HG03064 (cell line): Measurements from ENCODE around the gene KAZN.

ENCODE experiments used
- ATAC-seq: cut with Tn5 transposase; IDR thresholded peaks from one replicate; pipeline ENCODE4 v1.9.1; 2021; ENCODE audit warnings: low read depth; ENCODE audit not compliant: unreplicated experiment

The KAZN gene

DNA sequence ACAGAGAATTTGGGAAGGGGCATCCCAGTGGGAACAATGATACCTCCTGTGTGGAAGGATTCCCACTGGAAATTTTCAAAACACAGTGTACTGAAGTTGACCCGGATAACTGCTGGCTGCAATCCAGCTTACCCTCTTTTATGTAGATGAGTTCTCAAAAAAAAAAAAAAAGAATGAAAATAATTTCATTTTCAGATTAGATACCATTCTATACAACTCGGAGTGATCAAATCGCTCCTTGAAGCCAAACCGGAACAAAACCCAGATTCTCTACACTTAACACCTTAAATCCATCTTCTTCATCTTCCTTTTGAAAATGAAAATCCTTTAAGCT is 69.1 kb downstream of the KAZN start:
- no peak for ATAC-seq

- no peak for ATAC-seq
Observed at GRCh38 chr1:14668538-14668937, 70.1 kb downstream of the KAZN start.

- no peak for ATAC-seq
Observed at GRCh38 chr1:14672005-14672404, 73.5 kb downstream of the KAZN start.

DNA sequence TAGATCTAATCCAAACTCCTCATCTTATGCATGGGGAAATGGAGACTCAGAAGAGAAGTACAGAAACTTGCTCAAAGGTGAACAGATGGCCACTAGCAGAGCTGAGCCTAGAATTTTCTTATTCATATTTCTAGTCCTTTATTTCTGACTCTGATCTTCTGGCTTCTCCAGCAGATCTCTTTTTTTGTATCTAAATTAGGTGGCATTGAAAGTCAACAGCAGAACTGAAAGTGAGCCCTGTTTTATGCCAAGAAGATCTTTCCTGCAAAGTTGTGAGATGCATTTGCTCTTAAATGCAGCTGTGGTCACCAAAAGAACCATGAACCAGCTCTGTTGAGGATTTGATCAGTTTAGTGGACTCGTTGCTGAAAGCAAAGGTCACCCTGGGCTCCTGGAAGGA is 75.5 kb downstream of the KAZN start:
- ATAC-seq = no peak

GRCh38 chr1:14676400-14676799 is 77.9 kb downstream of the KAZN start:
- ATAC-seq = no peak

DNA sequence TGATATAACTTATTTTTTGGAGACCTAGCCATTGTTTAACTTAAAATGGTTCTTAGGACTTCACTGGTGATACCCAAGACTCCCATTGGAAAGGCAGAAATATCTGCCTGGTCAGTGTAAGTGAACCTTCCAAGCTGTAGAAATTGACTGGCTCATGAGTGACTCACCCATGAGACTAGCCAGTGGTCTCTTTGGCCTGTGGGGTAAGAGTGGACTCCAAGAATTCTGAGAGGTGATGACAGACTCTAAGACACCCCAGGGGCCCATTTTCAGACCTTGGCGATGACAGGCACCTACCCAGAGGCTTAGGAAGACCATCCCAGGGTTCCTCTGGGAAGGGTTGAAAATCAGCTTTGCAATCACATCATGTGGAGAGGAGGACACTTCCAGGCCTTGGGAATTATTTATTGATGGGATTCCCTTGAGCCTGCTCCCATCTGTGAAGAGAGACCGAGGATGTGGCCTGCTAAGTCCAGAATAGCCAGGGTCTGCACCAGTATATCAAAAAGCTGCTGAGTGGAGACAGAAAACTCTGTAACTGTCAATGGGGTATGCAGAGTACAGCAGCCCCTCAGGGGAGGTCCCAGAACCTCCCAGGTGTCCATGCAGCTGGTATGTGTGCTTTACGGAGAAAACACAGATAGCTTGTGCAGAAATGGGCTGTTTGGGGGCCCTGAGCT is 78.9 kb downstream of the KAZN start:
- no peak for ATAC-seq

- ATAC-seq = no peak
Observed at GRCh38 chr1:14678011-14678638, 79.6 kb downstream of the KAZN start.

DNA sequence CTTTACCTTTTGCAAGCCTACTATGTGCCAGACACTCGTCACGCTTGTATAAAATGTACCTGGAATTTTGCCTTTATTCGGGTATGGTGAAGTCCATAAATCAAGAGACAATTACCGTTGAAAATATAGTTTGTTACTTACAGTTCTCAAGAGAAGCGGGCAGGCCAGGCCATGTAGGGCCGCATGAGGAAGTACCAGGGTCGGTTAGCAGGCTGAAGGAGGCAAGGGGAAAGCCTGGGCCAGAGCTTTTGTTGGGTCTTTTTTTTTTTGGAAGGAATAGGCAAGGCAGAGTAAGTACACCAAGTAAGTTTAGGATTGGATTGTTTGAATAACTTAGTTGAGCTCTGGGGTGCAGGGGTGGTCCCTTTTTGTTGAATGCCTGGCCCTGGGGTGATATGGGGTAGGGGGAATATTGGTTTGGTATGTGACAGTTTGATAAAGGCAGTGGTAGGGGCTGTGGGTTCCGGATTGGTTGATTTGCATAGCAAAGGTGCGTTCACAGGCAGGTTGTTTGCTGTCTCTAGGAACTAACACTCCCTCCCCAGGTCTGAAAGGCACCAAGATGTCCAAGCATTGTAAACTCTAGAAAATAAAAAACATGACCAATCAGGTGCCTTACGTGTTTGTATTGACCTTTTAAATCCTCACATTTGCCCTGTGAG is 80.7 kb downstream of the KAZN start:
- no peak for ATAC-seq

DNA sequence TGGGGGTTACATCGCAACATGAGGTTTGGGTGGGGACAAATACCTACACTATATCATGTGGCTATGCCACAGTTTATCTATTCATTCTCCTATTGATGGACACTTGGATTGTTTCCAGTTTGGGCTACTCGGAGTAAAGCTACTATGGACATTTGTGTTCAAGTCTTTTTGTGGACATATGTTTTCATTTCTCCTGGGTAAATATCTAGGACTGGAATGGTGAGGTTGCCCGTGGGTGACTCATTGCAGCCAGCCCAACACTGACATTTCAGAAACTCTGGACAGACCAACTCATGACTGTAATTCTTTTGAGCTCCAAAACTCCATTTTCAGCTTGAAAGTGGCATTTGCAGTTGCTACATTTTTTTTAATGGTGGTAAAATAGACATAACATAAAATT is 82.7 kb downstream of the KAZN start:
- no peak for ATAC-seq

DNA sequence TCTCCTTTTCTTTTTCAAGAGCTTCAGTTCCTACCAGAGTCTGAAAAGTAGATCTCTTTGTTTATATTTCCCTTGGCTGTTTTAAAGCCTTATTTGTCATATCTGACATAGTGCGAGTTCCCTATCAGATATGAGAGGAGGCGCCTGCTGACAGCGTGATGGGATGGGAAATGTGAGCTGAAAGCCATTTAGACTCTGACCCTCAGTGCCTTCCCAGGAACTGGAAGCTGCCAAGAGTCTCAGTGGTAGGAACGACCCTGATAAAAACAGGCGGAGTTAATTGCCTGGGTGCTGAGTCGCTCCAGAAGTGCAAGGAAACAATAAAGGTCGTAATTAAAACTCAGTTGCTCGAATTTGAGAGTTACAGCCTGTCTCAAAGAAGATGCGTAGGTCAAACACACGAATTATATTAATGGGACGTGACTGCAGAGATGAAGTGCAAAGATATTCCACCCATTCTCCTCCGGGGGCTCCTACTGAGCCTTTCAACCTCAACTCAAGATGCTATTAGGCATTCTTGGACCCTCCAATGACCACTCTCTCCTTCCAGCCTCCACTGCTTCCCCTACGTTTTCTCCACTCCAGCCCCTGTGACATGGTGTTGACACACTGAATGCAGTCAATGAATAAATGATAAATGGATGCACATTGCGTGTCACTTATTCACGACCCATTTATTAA is 84.6 kb downstream of the KAZN start:
- ATAC-seq = no peak

- ATAC-seq = no peak
Observed at GRCh38 chr1:14685078-14685477, 86.6 kb downstream of the KAZN start.

DNA sequence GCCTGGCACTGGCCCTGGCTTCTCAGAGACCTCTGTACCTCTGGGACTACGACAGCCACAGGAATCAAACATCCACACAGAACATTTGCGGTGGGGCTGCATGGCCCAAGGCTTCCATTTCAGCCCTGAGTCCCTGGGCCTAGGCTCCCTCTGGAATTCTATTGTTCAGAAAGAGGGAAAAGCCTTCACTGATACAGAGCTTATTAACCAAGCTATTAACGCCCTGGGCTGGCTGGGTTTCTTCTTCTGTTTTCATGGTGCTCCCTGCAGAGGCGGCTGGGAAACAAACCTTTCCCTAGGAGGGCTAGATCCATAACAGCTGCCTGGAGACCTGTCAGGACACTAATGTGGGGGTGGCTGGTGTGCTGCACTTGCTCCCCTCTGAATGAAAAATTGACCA is 88.2 kb downstream of the KAZN start:
- no peak for ATAC-seq

GRCh38 chr1:14687147-14687546 is 88.7 kb downstream of the KAZN start:
- no peak for ATAC-seq

DNA sequence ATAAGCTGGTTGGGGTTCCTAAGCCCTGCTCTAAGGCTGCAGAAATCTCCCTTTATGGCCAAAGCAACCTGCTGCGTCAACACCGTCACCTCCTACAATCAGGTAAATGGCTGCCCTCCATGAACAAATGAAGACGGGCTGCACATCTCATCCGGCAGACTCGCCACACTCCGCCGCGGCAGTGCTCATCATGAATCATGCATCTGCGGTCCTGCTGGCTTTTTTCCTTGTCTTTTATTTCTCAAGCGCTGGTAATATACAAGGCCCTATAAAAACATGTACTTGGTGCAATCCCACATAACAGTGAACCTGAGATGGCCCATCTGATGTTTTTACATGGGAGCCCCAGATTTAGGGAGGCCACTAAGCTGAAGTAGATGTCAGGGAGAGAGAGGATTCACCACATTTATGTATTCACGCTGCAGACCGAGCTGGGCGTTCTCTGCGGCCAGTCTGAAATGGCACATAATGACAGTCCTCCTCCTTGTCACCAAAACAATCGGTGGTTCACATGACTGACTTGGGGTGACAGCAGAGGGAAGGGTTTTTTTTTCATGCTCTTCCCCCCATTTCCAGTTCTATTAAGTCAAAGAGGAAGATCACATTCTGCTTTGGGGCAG is 91.6 kb downstream of the KAZN start:
- no peak for ATAC-seq

- no peak for ATAC-seq
Observed at GRCh38 chr1:14693949-14694348, 95.5 kb downstream of the KAZN start.

DNA sequence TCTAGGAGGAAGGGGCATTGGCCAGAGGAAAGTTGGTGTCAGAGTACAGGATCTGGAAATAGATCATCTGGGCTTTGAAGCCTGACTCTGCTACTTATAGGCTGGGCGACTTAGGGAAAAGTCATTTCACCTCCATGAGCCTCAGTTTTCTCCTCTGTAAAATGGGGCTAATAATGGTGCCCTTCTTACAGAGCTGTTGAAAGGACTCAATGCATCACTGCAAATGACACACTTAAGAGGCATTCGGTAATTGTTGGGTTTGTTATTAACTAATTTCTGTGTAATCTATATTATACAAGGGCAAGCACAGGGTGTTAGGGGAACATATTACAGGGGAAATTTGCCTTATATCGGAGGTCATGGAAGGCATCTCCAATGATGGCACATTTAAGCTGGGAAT is 96.1 kb downstream of the KAZN start:
- ATAC-seq = no peak

DNA sequence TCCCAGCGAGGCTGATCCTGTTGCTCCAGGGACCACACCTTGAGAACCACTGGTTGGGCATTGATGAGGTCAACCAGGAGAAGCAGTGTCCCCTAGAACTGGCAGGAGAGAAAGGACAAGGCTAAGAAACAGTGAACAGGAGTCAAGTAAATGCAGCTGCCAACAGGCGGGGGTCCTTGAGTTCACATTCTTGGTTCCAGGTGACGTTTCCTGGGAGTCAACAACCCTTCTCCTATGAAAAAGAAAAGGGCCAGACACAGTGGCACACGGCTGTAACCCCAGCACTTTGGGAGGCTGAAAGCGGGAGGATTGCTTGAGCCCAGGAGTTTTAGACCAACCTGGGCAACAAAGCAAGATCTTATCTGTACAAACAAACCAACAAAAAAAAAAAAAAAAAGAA is 98.3 kb downstream of the KAZN start:
- ATAC-seq = no peak

DNA sequence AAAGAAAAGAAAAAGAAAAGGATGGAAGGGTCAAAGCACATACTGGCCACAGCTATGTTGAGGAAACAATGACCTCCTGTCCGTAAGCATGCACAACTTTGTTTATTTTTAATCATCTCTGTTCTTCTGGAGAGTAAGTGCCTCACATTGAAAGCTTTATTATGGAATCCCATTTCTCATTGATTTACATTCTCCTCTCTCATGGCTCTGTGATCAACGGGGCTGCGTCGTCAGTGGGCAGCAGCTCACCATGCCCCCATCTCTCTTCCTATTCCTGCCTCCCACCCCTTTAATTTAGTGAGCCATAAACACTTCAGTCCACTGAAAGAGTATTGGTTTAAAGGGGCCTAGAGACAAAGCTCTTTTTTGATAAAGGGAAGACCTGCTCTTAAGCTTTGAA is 98.9 kb downstream of the KAZN start:
- ATAC-seq = no peak

DNA sequence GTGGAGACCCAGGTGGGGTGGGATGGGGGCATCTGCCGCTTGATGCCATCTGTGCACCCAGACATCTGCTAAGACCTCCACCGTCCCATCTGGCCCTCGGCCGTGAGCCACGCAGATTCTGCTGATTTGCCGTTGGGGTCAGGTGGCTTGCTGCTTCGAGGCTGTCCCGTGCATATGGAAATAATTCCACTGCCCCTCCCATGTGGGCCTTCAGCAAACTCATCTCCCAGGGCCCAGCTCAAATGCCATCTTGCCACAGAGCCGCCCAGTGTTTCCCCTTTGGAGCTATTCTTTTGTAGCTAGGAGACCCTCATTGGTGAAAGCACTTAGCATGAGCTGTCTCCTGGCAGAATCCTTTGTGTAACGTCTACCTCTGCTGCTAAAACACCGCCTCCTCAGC is 99.8 kb downstream of the KAZN start:
- no peak for ATAC-seq

- ATAC-seq = no peak
Observed at GRCh38 chr1:14699620-14700019, 101.1 kb downstream of the KAZN start.

DNA sequence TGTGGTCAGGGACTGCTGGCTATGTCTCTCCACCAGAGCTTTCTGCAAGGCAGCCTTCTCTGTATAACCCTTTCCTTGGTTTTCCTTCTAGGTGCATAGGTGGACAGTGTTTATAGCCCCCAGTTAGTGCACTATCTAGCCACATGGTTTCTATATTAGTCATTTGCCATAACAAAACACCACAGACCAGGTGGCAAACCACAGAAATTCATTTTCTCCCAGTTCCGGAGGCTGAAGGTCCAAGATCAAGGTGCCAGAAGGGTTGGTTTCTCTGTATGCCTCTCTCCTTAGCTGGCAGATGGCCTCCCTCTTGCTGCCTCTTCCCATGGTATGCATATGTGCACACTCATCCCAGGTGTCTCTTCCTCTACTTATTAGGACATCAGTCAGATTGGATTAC is 106.4 kb downstream of the KAZN start:
- ATAC-seq = no peak
